GM06990 (cell line): Measurements from ENCODE around the gene TANC1.

Experiments
- DNase-seq: peaks from one replicate; pipeline ENCODE4 v3.0.0-alpha.2; 2011; ENCODE audit not compliant: insufficient read length; ENCODE audit errors: extremely low read depth
- H3K27me3 ChIP-seq: replicated peaks from 2 replicates; pipeline ENCODE4 v1.6.0; 2011; ENCODE audit warnings: low read length; ENCODE audit not compliant: control insufficient read depth, insufficient read depth
- H3K36me3 ChIP-seq: 2 replicates; pipeline ENCODE4 v1.5.1; 2011; ENCODE audit warnings: low read length; ENCODE audit not compliant: control insufficient read depth, insufficient read depth
- H3K4me3 ChIP-seq: replicated peaks from 2 replicates; pipeline ENCODE4 v1.5.1; 2011; ENCODE audit warnings: low read depth, mild to moderate bottlenecking, control low read depth, low read length
- CTCF ChIP-seq: IDR thresholded peaks from 2 replicates; pipeline ENCODE4 v1.5.1; 2011; ENCODE audit warnings: low read length, control low read depth, mild to moderate bottlenecking, inconsistent platforms; ENCODE audit not compliant: insufficient read depth, poor library complexity, severe bottlenecking

Gene TANC1

GRCh38 chr2:158993030-158993429, 24.6 kb downstream of the TANC1 start:
- DNase-seq: no peak
- Histone ChIP-seq H3K27me3 (no peaks in the 10 kb centered on the region), H3K36me3 (no peaks in the 10 kb centered on the region), H3K4me3 (no peak overlapping the region)
- no peak for TF ChIP-seq CTCF

GRCh38 chr2:158993721-158994587, 25.5 kb downstream of the TANC1 start:
- H3K4me3 ChIP-seq: no peak overlapping the region
- H3K27me3 ChIP-seq: no peaks in the 10 kb centered on the region
- TF ChIP-seq CTCF: no peak

GRCh38 chr2:158994920-158995676, 26.7 kb downstream of the TANC1 start:
- no peak for DNase-seq
- no peak overlapping the region for H3K4me3 ChIP-seq
- H3K27me3 ChIP-seq: no peaks in the 10 kb centered on the region
- no peak for TF ChIP-seq CTCF
- H3K36me3 ChIP-seq: no peaks in the 10 kb centered on the region

More at GRCh38 chr2:158993721-158994587, 25.5 kb downstream of the TANC1 start:
- no peaks in the 10 kb centered on the region for H3K36me3 ChIP-seq
- DNase-seq: no peak

GRCh38 chr2:158995677-158996049, 27.2 kb downstream of the TANC1 start:
- no peak for DNase-seq
- Histone ChIP-seq H3K4me3 (no peak overlapping the region), H3K27me3 (no peaks in the 10 kb centered on the region), H3K36me3 (no peaks in the 10 kb centered on the region)
- TF ChIP-seq CTCF: no peak

GRCh38 chr2:158996378-158996993, 28.0 kb downstream of the TANC1 start:
- H3K4me3 ChIP-seq: no peak overlapping the region
- no peaks in the 10 kb centered on the region for H3K27me3 ChIP-seq
- TF ChIP-seq CTCF: peak; percentile 22
- no peaks in the 10 kb centered on the region for H3K36me3 ChIP-seq
- DNase-seq: no peak
